VCaP (cell line): Measurements from ENCODE around the gene CNTNAP5.

Source experiments
- H3K27ac ChIP-seq: fragments of 450-650 bp; 2 replicates; pipeline ENCODE4 v1.5.1; 2017
- CTCF ChIP-seq: fragments of 450-650 bp; conservative IDR thresholded peaks from 2 replicates; pipeline ENCODE4 v1.5.1; 2017; ENCODE audit warnings: mild to moderate bottlenecking, moderate library complexity

Gene CNTNAP5

GRCh38 chr2:124664363-124664762, 639.3 kb downstream of the CNTNAP5 start:
- TF ChIP-seq CTCF = no peak

GRCh38 chr2:124666976-124667375, 641.9 kb downstream of the CNTNAP5 start:
- TF ChIP-seq CTCF = no peak
- no peak overlapping the region for H3K27ac ChIP-seq

More at GRCh38 chr2:124664363-124664762, 639.3 kb downstream of the CNTNAP5 start:
- no peak overlapping the region for H3K27ac ChIP-seq

GRCh38 chr2:124668161-124668560, 643.1 kb downstream of the CNTNAP5 start:
- H3K27ac ChIP-seq = no peak overlapping the region
- no peak for TF ChIP-seq CTCF

GRCh38 chr2:124670187-124670586, 645.1 kb downstream of the CNTNAP5 start:
- H3K27ac ChIP-seq = no peak overlapping the region
- no peak for TF ChIP-seq CTCF

- no peak overlapping the region for H3K27ac ChIP-seq
- TF ChIP-seq CTCF = no peak
Observed at GRCh38 chr2:124678043-124678442, 653.0 kb downstream of the CNTNAP5 start.

GRCh38 chr2:124683536-124684428, 658.7 kb downstream of the CNTNAP5 start:
- no peak overlapping the region for H3K27ac ChIP-seq
- no peak for TF ChIP-seq CTCF

- no peak overlapping the region for H3K27ac ChIP-seq
- TF ChIP-seq CTCF = no peak
Observed at GRCh38 chr2:124689348-124689747, 664.3 kb downstream of the CNTNAP5 start.
